ENCODE data around the gene ARHGAP9. TPM values are rescaled to one million over a fixed set of nuclear protein-coding genes. Genes with fewer than 3 reads are reported as not detected.

The ARHGAP9 gene
- total and polyA plus RNA-seq, 2 of the 8 experiments (the other 6 are each of a cell fraction or from before 2014, with no cell fraction given): 3.2 to 6.0 TPM

DNA sequence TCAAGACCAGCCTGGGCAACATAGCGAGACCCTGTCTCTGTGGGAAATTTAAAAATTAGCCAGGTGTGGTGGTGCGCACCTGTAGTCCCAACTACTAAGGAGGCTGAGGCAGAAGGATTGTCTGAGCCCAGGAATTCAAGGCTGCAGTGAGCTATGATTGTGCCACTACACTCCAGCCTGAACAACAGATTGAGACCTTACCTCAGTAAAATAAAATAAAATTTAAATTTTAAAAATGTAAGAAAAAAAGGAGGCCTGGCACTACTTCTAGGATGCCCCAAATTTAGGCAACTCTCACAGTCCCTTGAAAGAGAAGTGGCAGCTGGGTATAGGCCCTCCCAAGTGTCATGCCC is 25.5 kb downstream of the ARHGAP9 start (continued):
- no peak for TF ChIP-seq TAF1 (IDR thresholded peaks at IDR 0.05; ENCODE audit: low read depth, low read length)

All from H1 (cell line).